ENCODE results near the gene PCDHGC3. TPM values are rescaled to one million over a fixed set of nuclear protein-coding genes. Genes with fewer than 3 reads are reported as not detected.

PCDHGC3 gene
- polyA plus RNA-seq, 1 experiment, result 47.4 TPM

- CTCF ChIA-PET, result interaction anchor here (2.0 to 11.7 kb wide), 4 partner anchors 12 to 47 kb away, joined by 7 to 165 read pairs (median 20); no protein-coding TSS in a partner anchor
- no peak overlapping the region for H3K27ac ChIP-seq (ENCODE audit: low read depth, low read length)
- no peaks in the 10 kb centered on the region for H3K27me3 ChIP-seq (ENCODE audit: control insufficient read depth, insufficient read depth, low read length)
- no peak for DNase-seq (ENCODE audit: low read depth, low spot score)
- H3K4me3 ChIP-seq (ENCODE audit: low read depth, low read length), result no peak overlapping the region
- TF ChIP-seq, protein P1, sequence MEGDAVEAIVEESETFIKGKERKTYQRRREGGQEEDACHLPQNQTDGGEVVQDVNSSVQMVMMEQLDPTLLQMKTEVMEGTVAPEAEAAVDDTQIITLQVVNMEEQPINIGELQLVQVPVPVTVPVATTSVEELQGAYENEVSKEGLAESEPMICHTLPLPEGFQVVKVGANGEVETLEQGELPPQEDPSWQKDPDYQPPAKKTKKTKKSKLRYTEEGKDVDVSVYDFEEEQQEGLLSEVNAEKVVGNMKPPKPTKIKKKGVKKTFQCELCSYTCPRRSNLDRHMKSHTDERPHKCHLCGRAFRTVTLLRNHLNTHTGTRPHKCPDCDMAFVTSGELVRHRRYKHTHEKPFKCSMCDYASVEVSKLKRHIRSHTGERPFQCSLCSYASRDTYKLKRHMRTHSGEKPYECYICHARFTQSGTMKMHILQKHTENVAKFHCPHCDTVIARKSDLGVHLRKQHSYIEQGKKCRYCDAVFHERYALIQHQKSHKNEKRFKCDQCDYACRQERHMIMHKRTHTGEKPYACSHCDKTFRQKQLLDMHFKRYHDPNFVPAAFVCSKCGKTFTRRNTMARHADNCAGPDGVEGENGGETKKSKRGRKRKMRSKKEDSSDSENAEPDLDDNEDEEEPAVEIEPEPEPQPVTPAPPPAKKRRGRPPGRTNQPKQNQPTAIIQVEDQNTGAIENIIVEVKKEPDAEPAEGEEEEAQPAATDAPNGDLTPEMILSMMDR (IDR thresholded peaks at IDR 0.05; ENCODE audit: low read depth, low read length), result no peak
- POLR2A ChIA-PET, result interaction anchor here (4.7 kb wide), 1 partner anchor 10 kb away, joined by 40 read pairs; no protein-coding TSS in a partner anchor
- H3K9me3 ChIP-seq (ENCODE audit: control insufficient read depth, insufficient read depth, low read length), result no peaks in the 10 kb centered on the region
These were observed 35.3 kb downstream of the PCDHGC3 start for GRCh38 chr5:141510850-141511601.

GRCh38 chr5:141511771-141512325, 36.1 kb downstream of the PCDHGC3 start:
- DNase-seq (ENCODE audit: low read depth, low spot score), result no peak

GRCh38 chr5:141512390-141512910, 36.7 kb downstream of the PCDHGC3 start:
- TF ChIP-seq, protein P1 (IDR thresholded peaks at IDR 0.05; ENCODE audit: low read depth, low read length), result peak; percentile 83
- DNase-seq (ENCODE audit: low read depth, low spot score), result no peak
- Histone ChIP-seq H3K27me3 (ENCODE audit: control insufficient read depth, insufficient read depth, low read length) (no peaks in the 10 kb centered on the region), H3K27ac (ENCODE audit: low read depth, low read length) (peak overlapping the region; percentile 80), H3K9me3 (ENCODE audit: control insufficient read depth, insufficient read depth, low read length) (no peaks in the 10 kb centered on the region), H3K4me3 (ENCODE audit: low read depth, low read length) (no peak overlapping the region)
- CTCF ChIA-PET, result interaction anchor here (0.7 to 11.7 kb wide), 12 partner anchors 10 to 138 kb away, joined by 3 to 165 read pairs (median 6); partner anchors contain the start of gene PCDHGC3
- POLR2A ChIA-PET, result interaction anchor here (1.2 to 2.0 kb wide), 3 partner anchors 9 to 45 kb away, joined by 5 to 10 read pairs (median 8); no protein-coding TSS in a partner anchor

More at GRCh38 chr5:141511771-141512325, 36.1 kb downstream of the PCDHGC3 start:
- ChIA-PET POLR2A (interaction anchor here (2.0 kb wide), 1 partner anchor 10 kb away, joined by 10 read pairs; no protein-coding TSS in a partner anchor), CTCF (interaction anchor here (0.6 to 11.7 kb wide), 9 partner anchors 10 to 138 kb away, joined by 3 to 165 read pairs (median 7); no protein-coding TSS in a partner anchor)
- H3K9me3 ChIP-seq (ENCODE audit: control insufficient read depth, insufficient read depth, low read length), result no peaks in the 10 kb centered on the region
- H3K27ac ChIP-seq (ENCODE audit: low read depth, low read length), result peak overlapping the region; percentile 80
- H3K4me3 ChIP-seq (ENCODE audit: low read depth, low read length), result no peak overlapping the region
- TF ChIP-seq, protein P1 (IDR thresholded peaks at IDR 0.05; ENCODE audit: low read depth, low read length), result no peak
- no peaks in the 10 kb centered on the region for H3K27me3 ChIP-seq (ENCODE audit: control insufficient read depth, insufficient read depth, low read length)

DNA sequence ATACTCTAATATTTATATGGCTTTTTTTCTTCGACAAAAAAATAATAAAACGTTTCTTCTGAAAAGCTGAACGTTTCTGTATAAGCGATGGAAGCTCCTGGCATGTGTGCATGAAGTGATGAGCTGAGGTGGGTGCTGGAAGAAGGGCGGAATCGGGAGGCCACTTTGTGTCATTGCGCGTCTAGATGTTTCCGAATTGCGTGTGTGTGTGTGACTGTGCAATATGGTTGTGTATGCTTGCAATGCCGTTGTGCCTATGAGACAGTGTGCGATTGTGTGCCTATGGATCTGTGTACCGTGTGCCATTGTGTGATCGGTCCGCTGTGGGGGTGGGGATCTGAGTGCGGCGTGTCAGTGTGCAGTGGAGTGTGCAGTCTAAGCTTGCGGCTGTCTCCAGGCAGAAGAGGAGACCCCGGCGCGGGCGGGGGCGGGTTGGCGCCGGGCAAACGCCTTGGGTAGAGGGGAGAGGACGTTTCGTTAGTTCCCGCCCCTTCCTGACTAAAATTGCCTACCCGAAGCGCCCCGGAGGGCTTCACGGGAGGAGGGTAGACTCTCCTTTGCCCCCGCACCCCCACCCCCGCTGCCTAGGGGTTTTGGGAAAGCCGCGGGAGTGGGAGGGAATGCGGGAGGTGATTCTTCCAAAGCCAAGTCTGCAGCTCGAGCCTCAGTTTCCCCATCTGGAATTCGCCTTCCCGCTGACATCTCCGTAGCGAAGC, 37.3 kb downstream of the PCDHGC3 start:
- TF ChIP-seq, protein P1 (IDR thresholded peaks at IDR 0.05; ENCODE audit: low read depth, low read length), result no peak
- Histone ChIP-seq H3K4me3 (ENCODE audit: low read depth, low read length) (peak overlapping the region; percentile 34), H3K27ac (ENCODE audit: low read depth, low read length) (peak overlapping the region; percentile 93), H3K9me3 (ENCODE audit: control insufficient read depth, insufficient read depth, low read length) (no peaks in the 10 kb centered on the region), H3K27me3 (ENCODE audit: control insufficient read depth, insufficient read depth, low read length) (no peaks in the 10 kb centered on the region)
- ChIA-PET CTCF (interaction anchor here (0.7 to 11.7 kb wide), 14 partner anchors 10 to 139 kb away, joined by 3 to 165 read pairs (median 6); partner anchors contain the start of gene PCDHGC3), POLR2A (interaction anchor here (0.6 to 2.6 kb wide), 6 partner anchors 8 to 192 kb away, joined by 3 to 16 read pairs (median 7); partner anchors contain the start of genes PCDHGC3 and TAF7)
- DNase-seq (ENCODE audit: low read depth, low spot score), result no peak

Data from AG04450 (cell line).